MM.1S (cell line): ENCODE results near the gene MEGF8.

Experiments
- EZH2 ChIP-seq: fragments of 300-600 bp; sonication (generic); optimal IDR thresholded peaks from 2 replicates; pipeline ENCODE3; 2017; ENCODE audit warnings: low read depth, mild to moderate bottlenecking, antibody characterized with exemption, low read length, mixed read lengths
- TF ChIP-seq, protein P1 (sequence below): fragments of 300-600 bp; sonication (generic); IDR thresholded peaks from 2 replicates; pipeline ENCODE4 v1.5.1; 2016; ENCODE audit warnings: antibody characterized with exemption, low read length, mixed read lengths

DNA sequence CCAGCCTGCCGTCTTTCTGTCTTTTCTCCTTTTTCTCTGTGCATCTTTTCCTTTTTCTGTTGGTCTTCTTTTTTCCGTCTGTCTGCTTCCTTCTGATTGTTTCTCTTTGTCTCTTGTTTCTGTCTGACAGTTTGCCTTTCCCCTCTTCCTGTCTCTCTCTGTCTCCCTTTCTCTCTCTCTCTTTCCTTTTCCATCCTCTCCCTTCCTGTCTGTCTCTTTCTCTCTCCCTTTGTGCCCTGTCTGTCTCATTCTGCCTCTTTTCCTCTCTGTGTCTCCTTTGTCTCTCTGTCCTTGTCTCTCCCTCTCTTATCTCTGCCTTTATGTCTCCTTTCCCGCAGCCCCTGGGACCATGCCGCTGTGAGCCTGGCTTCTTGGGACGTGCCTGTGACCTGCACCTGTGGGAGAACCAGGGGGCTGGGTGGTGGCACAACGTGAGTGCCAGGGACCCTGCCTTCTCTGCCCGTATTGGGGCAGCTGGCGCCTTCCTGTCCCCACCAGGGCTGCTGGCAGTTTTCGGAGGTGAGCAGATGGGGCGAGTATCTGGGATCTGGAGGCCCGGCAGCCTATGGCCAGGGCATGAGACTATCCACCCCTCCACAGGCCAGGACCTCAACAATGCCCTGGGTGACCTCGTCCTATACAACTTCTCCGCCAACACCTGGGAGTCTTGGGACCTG, 9.4 kb downstream of the MEGF8 start:
- TF ChIP-seq, protein P1, sequence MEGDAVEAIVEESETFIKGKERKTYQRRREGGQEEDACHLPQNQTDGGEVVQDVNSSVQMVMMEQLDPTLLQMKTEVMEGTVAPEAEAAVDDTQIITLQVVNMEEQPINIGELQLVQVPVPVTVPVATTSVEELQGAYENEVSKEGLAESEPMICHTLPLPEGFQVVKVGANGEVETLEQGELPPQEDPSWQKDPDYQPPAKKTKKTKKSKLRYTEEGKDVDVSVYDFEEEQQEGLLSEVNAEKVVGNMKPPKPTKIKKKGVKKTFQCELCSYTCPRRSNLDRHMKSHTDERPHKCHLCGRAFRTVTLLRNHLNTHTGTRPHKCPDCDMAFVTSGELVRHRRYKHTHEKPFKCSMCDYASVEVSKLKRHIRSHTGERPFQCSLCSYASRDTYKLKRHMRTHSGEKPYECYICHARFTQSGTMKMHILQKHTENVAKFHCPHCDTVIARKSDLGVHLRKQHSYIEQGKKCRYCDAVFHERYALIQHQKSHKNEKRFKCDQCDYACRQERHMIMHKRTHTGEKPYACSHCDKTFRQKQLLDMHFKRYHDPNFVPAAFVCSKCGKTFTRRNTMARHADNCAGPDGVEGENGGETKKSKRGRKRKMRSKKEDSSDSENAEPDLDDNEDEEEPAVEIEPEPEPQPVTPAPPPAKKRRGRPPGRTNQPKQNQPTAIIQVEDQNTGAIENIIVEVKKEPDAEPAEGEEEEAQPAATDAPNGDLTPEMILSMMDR = no peak
- TF ChIP-seq EZH2 = no peak
